Measurements from ENCODE around the gene TPRG1L. TPM values are rescaled to one million over a fixed set of nuclear protein-coding genes. Genes with fewer than 3 reads are reported as not detected.

Gene TPRG1L
- total RNA-seq, 2 donors from 2014 or later, result 8.6 to 24.4 TPM

DNA sequence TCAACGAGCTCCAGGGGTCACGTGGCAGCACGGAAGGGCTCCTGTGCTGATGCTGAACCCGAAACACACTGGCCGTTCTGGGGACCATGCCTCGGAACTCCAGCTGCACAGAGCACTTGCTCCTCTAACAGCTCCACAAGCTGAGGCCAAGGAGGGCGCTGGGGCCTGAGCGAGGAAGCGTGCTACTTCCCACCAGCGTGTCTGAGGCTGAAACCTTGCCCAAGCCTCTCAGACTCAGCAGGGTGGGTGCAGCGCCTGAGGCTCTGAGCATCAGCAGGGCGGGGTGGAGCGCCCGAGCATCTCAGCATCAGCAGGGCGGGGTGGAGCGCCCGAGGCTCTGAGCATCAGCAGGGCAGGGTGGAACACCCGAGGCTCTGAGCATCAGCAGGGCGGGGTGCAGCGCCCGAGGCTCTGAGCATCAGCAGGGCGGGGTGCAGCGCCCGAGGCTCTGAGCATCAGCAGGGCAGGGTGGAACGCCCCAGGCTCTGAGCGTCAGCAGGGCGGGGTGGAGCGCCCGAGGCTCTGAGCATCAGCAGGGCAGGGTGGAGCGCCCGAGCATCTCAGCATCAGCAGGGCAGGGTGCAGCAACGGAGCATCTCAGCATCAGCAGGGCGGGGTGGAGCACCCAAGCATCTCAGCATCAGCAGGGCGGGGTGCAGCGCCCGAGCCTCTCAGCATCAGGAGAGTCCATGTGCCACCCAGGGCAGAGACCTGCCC is 15.5 kb downstream of the TPRG1L start:
- intact Hi-C loops (cut with DNase I), result no loop called here
- TF ChIP-seq POLR2A (IDR thresholded peaks at IDR 0.05), result no peak
- TF ChIP-seq, protein P1, sequence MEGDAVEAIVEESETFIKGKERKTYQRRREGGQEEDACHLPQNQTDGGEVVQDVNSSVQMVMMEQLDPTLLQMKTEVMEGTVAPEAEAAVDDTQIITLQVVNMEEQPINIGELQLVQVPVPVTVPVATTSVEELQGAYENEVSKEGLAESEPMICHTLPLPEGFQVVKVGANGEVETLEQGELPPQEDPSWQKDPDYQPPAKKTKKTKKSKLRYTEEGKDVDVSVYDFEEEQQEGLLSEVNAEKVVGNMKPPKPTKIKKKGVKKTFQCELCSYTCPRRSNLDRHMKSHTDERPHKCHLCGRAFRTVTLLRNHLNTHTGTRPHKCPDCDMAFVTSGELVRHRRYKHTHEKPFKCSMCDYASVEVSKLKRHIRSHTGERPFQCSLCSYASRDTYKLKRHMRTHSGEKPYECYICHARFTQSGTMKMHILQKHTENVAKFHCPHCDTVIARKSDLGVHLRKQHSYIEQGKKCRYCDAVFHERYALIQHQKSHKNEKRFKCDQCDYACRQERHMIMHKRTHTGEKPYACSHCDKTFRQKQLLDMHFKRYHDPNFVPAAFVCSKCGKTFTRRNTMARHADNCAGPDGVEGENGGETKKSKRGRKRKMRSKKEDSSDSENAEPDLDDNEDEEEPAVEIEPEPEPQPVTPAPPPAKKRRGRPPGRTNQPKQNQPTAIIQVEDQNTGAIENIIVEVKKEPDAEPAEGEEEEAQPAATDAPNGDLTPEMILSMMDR (IDR thresholded peaks at IDR 0.05), result no peak
- WGBS, 2 donors, result 88 to 89% methylated on average over 17 to 28 of the region's 36 CpGs

DNA sequence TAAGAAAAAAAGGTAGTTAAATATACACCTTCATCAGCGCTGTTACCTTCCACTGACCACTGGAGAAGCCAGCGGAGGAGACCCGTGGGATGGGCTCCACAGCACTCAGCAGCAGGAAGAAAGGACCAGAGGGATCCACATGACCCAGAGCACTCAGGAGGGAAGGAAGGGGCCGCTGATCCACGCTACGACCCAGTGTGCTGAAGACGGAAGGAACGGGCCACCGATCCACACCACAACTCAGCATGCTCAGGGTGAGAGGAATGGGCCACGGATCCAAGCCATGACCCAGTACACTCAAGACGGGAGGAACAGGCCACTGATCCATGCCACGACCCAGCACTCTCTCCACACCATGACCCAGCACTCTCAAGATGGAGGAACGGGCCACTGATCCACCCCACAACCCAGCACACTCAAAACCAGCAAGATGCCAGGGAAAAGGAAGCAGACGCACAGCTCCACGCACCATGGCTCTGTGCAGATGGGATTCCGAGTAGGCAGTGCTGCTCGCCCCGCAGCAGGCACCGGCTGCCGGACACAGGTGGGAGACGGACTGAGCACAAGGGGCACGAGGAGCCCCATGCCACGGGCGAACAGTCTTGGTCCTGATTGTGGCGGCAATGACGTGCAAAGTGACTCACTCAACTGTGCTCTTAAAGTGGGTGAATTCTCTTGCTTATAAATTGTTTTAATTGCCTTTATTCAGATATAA is 16.4 kb downstream of the TPRG1L start:
- Histone ChIP-seq H3K4me3 (no peak overlapping the region), H3K27me3 (no peaks in the 10 kb centered on the region), H3K9me3 (no peaks in the 10 kb centered on the region), H3K36me3 (replicated peaks in 1 of 2; ENCODE audit: insufficient read depth in 1 of 2, low read depth in 2 of 2) (peaks cover 0 to 27% of the 10 kb centered on the region in 2 donors), H3K4me1 (no peaks in the 10 kb centered on the region), H3K27ac (no peak overlapping the region)
- intact Hi-C loops (cut with DNase I), result no loop called here
- ATAC-seq (no peak), DNase-seq (no peak)
- WGBS, 2 donors, result 89 to 91% methylated on average over 22 to 26 of the region's 26 CpGs
- TF ChIP-seq POLR2A (IDR thresholded peaks at IDR 0.05), result no peak
- TF ChIP-seq, protein P1 (IDR thresholded peaks at IDR 0.05), result no peak

More for the DNA sequence above, 15.5 kb downstream of the TPRG1L start:
- no peak for DNase-seq
- Histone ChIP-seq H3K27ac (no peak overlapping the region), H3K9me3 (no peaks in the 10 kb centered on the region), H3K4me1 (no peaks in the 10 kb centered on the region), H3K27me3 (no peaks in the 10 kb centered on the region), H3K36me3 (replicated peaks in 1 of 2; ENCODE audit: insufficient read depth in 1 of 2, low read depth in 2 of 2) (peaks cover 0 to 31% of the 10 kb centered on the region in 2 donors), H3K4me3 (no peak overlapping the region)
- no peak for ATAC-seq

DNA sequence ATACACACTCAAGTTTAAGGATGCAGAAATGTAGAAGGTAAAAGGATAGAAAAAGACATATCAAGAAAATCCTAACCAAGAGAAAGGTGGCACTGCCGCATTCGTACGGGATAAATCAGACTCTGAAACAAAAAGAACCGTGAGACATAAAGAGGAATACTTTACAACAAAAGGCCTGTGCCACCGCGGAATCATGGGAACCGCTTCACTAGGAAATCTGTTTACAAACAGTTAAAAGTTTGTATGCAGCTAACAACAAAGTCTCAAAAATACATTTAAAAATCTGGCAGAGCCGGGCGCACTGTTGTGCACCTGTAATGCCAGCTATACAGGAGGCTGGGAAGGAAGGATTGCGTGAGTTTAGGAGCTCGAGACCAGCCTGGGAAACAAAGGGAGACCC is 17.0 kb downstream of the TPRG1L start:
- H3K27ac ChIP-seq, result no peak overlapping the region
- intact Hi-C loops (cut with DNase I), result no loop called here
- H3K4me3 ChIP-seq, result no peak overlapping the region
- H3K36me3 ChIP-seq (replicated peaks in 1 of 2; ENCODE audit: insufficient read depth in 1 of 2, low read depth in 2 of 2), result peaks cover 0 to 22% of the 10 kb centered on the region in 2 donors
- ATAC-seq, result no peak
- H3K4me1 ChIP-seq, result no peaks in the 10 kb centered on the region
- no peaks in the 10 kb centered on the region for H3K9me3 ChIP-seq
- no peak for DNase-seq
- TF ChIP-seq, protein P1 (IDR thresholded peaks at IDR 0.05), result no peak
- TF ChIP-seq POLR2A (IDR thresholded peaks at IDR 0.05), result no peak
- WGBS, 2 donors, result 91 to 92% methylated on average over 11 of the region's 11 CpGs
- H3K27me3 ChIP-seq, result no peaks in the 10 kb centered on the region

DNA sequence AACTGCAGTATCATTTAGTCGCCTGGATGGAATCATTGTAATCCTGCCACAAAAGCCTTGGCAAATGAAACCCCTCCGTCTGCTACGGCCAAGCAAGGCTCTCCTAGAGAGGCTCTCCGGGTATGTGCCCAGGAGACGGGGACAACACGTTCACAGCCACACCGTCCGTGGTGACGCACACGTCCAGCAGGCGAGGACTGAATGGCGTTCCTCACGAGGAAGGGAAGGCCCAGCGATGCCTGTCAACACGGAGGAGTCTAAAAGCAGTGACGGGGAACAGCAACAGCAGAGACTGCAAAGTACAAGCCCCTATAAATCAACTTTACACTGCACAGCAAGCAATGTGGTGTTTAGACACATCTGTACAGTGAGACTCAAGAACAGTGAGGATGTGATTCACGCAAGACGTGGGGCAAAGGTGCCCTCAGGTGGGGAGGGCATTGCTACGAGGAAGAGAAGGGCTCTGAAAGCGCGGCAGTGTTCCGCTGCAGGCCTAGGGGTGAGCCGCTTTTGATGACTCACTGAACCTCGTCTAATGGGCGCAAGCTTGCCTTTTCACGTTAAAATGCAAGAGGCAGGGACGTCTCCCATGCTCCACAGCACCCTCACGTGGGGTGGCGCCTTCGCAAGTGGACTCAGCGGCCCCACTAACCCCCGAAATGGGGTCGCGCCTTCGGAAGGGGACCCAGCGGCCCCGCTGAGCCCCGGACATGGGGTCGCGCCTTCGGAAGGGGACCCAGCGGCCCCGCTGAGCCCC is 18.3 kb downstream of the TPRG1L start:
- DNase-seq (no peak), ATAC-seq (no peak)
- no peak overlapping the region for H3K27ac ChIP-seq
- H3K27me3 ChIP-seq, result no peaks in the 10 kb centered on the region
- TF ChIP-seq, protein P1 (IDR thresholded peaks at IDR 0.05), result no peak
- TF ChIP-seq POLR2A (IDR thresholded peaks at IDR 0.05), result no peak
- H3K4me1 ChIP-seq, result peaks cover 9% of the 10 kb centered on the region
- WGBS, 2 donors, result 92 to 94% methylated on average over 33 to 41 of the region's 43 CpGs
- H3K36me3 ChIP-seq (replicated peaks in 1 of 2; ENCODE audit: insufficient read depth in 1 of 2, low read depth in 2 of 2), result peaks cover 0 to 10% of the 10 kb centered on the region in 2 donors
- no peaks in the 10 kb centered on the region for H3K9me3 ChIP-seq
- no peak overlapping the region for H3K4me3 ChIP-seq
- intact Hi-C loops (cut with DNase I), result no loop called here

All from body of pancreas (tissue), 4 donors.